Gastrocnemius medialis (tissue), 4 donors: ENCODE results near the gene MPV17.

Source experiments
- POLR2A ChIP-seq, 2 donors: fragments of 450-650 bp; IDR thresholded peaks; one replicate each; pipeline ENCODE4 v1.6.1; 2017; ENCODE audit warnings: antibody characterized with exemption in 2 of 2, mild to moderate bottlenecking in 2 of 2, moderate library complexity in 2 of 2
- TF ChIP-seq, protein P1 (sequence below), 5 experiments: fragments of 450-650 bp in 3 of 5; fragments of 200-600 bp in 2 of 5; sonication (generic) in 2 of 5; IDR thresholded peaks in 4 of 5; conservative IDR thresholded peaks in 1 of 5; 1 replicate in 4 of 5; 2 replicates in 1 of 5; pipeline ENCODE4 v1.5.1; 2016 to 2019; ENCODE audit warnings: antibody characterized with exemption in 5 of 5, mild to moderate bottlenecking in 3 of 5, moderate library complexity in 3 of 5

DNA sequence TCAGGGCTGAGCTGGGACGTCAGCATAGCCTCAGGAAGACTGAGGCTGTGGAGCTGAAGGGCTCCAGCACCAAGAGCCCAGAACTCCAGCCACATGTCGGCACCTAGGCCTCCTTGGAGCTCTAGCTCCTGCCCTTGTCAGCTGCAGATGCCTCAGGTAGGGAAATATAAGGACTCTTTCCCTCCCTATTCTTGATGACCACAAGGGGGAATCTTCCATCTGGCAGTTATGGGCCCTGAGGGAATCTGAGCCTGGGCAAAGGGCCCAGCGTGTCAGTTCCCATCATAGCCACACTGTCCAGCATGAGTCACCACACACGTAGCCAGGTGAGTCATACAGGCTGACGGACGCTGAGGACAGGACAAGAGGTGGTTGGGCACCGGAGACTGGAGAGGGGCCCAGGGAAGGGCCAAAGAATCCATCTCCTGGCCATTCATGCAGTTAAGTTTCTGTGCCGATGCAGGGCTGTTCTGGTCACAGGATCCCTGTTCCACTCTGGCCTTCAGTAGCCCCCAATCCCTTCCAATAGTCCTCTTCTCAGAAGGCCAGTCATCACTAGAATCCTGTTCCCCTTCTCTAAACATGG is 1.8 kb downstream of the MPV17 start:
- TF ChIP-seq, protein P1, sequence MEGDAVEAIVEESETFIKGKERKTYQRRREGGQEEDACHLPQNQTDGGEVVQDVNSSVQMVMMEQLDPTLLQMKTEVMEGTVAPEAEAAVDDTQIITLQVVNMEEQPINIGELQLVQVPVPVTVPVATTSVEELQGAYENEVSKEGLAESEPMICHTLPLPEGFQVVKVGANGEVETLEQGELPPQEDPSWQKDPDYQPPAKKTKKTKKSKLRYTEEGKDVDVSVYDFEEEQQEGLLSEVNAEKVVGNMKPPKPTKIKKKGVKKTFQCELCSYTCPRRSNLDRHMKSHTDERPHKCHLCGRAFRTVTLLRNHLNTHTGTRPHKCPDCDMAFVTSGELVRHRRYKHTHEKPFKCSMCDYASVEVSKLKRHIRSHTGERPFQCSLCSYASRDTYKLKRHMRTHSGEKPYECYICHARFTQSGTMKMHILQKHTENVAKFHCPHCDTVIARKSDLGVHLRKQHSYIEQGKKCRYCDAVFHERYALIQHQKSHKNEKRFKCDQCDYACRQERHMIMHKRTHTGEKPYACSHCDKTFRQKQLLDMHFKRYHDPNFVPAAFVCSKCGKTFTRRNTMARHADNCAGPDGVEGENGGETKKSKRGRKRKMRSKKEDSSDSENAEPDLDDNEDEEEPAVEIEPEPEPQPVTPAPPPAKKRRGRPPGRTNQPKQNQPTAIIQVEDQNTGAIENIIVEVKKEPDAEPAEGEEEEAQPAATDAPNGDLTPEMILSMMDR (IDR thresholded peaks at IDR 0.05 in 4 of 5, conservative IDR thresholded peaks at IDR 0.05 in 1 of 5) = peak; percentile 59 to 77 (median 63)
- peak; percentile 78 to 82 for TF ChIP-seq POLR2A (IDR thresholded peaks at IDR 0.05)
